ENCODE measurements around the gene GADD45A. TPM values are rescaled to one million over a fixed set of nuclear protein-coding genes. Genes with fewer than 3 reads are reported as not detected.
A peak's percentile ranks its signal among the peaks of the same experiment; 100 is the strongest.

Gene GADD45A
- total RNA-seq, 6 experiments from 2014 or later: 14.1 to 66.4 (median 43.6) TPM

GRCh38 chr1:67687649-67688048 is 2.6 kb downstream of the GADD45A start:
- Histone ChIP-seq H3K36me3 (peaks cover 0 to 19% (median 5%) of the 10 kb centered on the region in 4 donors), H3K27me3 (no peaks in the 10 kb centered on the region), H3K9me3 (no peaks in the 10 kb centered on the region), H3K4me1 (peaks cover 0 to 28% (median 7%) of the 10 kb centered on the region in 4 donors), H3K27ac (no peak overlapping the region), H3K4me3 (peak overlapping the region in 1 of 3 donors; percentile 69)
- ATAC-seq (no peak), DNase-seq (no peak)
- TF ChIP-seq POLR2A (IDR thresholded peaks at IDR 0.05): no peak
- no peak for TF ChIP-seq CTCF (IDR thresholded peaks at IDR 0.05)
- intact Hi-C loops (cut with DNase I): no loop called here
- WGBS (ENCODE audit: insufficient coverage, low coverage, low lambda C conversion rate, missing lambda C conversion rate): 21% methylated on average over 4 of the region's 4 CpGs

- H3K27ac ChIP-seq: no peak overlapping the region
- TF ChIP-seq CTCF (IDR thresholded peaks at IDR 0.05) (no peak), POLR2A (IDR thresholded peaks at IDR 0.05) (peak; percentile 9)
- intact Hi-C loops (cut with DNase I): no loop called here
- H3K9me3 ChIP-seq: no peaks in the 10 kb centered on the region
- peaks cover 0 to 21% (median 4%) of the 10 kb centered on the region in 4 donors for H3K4me1 ChIP-seq
- ATAC-seq: no peak
- H3K36me3 ChIP-seq: peaks cover 0 to 19% (median 5%) of the 10 kb centered on the region in 4 donors
- WGBS (ENCODE audit: insufficient coverage, low coverage, low lambda C conversion rate, missing lambda C conversion rate): 50% methylated on average over 3 of the region's 3 CpGs
- no peak overlapping the region for H3K4me3 ChIP-seq
- H3K27me3 ChIP-seq: no peaks in the 10 kb centered on the region
- DNase-seq: no peak
Observed at GRCh38 chr1:67688526-67689219, 3.7 kb downstream of the GADD45A start.

GRCh38 chr1:67689267-67690017 is 4.4 kb downstream of the GADD45A start:
- H3K9me3 ChIP-seq: no peaks in the 10 kb centered on the region
- TF ChIP-seq POLR2A (IDR thresholded peaks at IDR 0.05): no peak
- no peak for TF ChIP-seq CTCF (IDR thresholded peaks at IDR 0.05)
- H3K27ac ChIP-seq: no peak overlapping the region
- WGBS (ENCODE audit: insufficient coverage, low coverage, low lambda C conversion rate, missing lambda C conversion rate): 32% methylated on average over 3 of the region's 3 CpGs
- intact Hi-C loops (cut with DNase I): no loop called here
- peaks cover 0 to 19% (median 5%) of the 10 kb centered on the region in 4 donors for H3K36me3 ChIP-seq
- no peak for DNase-seq
- ATAC-seq: no peak
- H3K27me3 ChIP-seq: no peaks in the 10 kb centered on the region
- peaks cover 0 to 13% (median 3%) of the 10 kb centered on the region in 4 donors for H3K4me1 ChIP-seq
- no peak overlapping the region for H3K4me3 ChIP-seq

- Histone ChIP-seq H3K4me1 (peaks cover 0 to 13% (median 3%) of the 10 kb centered on the region in 4 donors), H3K4me3 (no peak overlapping the region), H3K9me3 (no peaks in the 10 kb centered on the region), H3K36me3 (peaks cover 0 to 19% (median 5%) of the 10 kb centered on the region in 4 donors), H3K27ac (no peak overlapping the region), H3K27me3 (no peaks in the 10 kb centered on the region)
- TF ChIP-seq POLR2A (IDR thresholded peaks at IDR 0.05) (no peak), CTCF (IDR thresholded peaks at IDR 0.05) (no peak)
- no peak for DNase-seq
- intact Hi-C loops (cut with DNase I): no loop called here
- ATAC-seq: no peak
Observed at GRCh38 chr1:67690018-67690363, 5.0 kb downstream of the GADD45A start.

Measured in right lobe of liver (tissue), 6 donors.